OCI-LY1 (cell line): ENCODE data around the gene LCN1.

Source experiments
- EZH2 ChIP-seq: fragments of 200-600 bp; sonication (generic), shearing (Covaris generic); IDR thresholded peaks from 2 replicates; pipeline ENCODE4 v1.8.0; 2017; ENCODE audit warnings: borderline replicate concordance, mixed run types, mild to moderate bottlenecking, antibody characterized with exemption, low read length, moderate library complexity, mixed read lengths
- TF ChIP-seq, protein P1 (sequence below): fragments of 200-600 bp; sonication (generic), shearing (Covaris generic); IDR thresholded peaks from 2 replicates; pipeline ENCODE4 v1.5.1; 2017; ENCODE audit warnings: mild to moderate bottlenecking, antibody characterized with exemption, low read length, moderate library complexity, mixed read lengths

DNA sequence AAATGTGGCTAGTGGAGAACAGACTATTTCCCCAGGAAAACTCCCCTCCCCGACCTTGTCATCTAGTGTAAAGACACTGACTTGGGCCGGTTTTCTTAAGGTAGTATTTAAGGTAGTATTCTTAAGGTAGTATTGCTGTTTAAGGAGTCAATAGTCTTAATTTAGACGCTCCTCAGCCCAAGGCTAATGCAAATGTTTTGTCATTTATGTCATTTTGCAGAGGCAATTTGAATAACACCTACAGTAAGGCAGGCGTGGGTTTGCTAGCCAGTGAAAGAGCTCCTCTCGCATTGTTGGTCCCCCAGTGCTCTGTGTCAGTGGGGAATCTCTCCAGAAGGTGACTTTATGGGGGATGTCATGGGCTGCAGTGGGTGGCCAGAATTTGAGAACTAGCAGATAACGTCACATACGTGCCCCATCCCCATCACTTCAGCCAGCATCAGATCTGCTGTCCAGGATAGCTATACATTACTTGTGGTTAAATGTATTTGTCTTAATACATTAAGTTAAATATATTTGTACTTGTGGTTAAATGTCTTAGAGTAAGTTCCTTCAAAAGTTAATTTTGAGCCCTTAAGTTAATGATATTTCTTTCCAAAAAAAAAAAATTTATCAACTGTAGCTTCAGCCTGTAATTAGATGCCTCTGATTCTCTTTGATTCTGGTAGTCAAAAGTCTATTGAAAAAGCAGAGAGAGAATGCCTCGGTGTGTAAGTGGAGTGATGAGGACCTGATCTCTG lies 39.1 kb upstream of the LCN1 start:
- TF ChIP-seq, protein P1, sequence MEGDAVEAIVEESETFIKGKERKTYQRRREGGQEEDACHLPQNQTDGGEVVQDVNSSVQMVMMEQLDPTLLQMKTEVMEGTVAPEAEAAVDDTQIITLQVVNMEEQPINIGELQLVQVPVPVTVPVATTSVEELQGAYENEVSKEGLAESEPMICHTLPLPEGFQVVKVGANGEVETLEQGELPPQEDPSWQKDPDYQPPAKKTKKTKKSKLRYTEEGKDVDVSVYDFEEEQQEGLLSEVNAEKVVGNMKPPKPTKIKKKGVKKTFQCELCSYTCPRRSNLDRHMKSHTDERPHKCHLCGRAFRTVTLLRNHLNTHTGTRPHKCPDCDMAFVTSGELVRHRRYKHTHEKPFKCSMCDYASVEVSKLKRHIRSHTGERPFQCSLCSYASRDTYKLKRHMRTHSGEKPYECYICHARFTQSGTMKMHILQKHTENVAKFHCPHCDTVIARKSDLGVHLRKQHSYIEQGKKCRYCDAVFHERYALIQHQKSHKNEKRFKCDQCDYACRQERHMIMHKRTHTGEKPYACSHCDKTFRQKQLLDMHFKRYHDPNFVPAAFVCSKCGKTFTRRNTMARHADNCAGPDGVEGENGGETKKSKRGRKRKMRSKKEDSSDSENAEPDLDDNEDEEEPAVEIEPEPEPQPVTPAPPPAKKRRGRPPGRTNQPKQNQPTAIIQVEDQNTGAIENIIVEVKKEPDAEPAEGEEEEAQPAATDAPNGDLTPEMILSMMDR: no peak
- no peak for TF ChIP-seq EZH2
